HG03342 (cell line): Measurements from ENCODE around the gene AGAP6.
"Not testable (repeated sequence)": the region's sequence is repeated elsewhere in the genome, so short reads cannot be mapped to it uniquely, and the experiment has no call there.

Source experiments
- ATAC-seq: cut with Tn5 transposase; IDR thresholded peaks from one replicate; pipeline ENCODE4 v1.9.1; 2021; ENCODE audit warnings: mild to moderate bottlenecking, moderate library complexity; ENCODE audit not compliant: unreplicated experiment

The AGAP6 gene

GRCh38 chr10:50024716-50025383 lies 36.6 kb downstream of the AGAP6 start:
- not testable (repeated sequence) for ATAC-seq

GRCh38 chr10:50025627-50026026 lies 37.4 kb downstream of the AGAP6 start:
- ATAC-seq: no peak

- no peak for ATAC-seq
Measured at GRCh38 chr10:50027195-50027594, 39.0 kb downstream of the AGAP6 start.

- ATAC-seq: no peak
Measured at GRCh38 chr10:50033481-50033880, 45.3 kb downstream of the AGAP6 start.

- ATAC-seq: not testable (repeated sequence)
Measured at GRCh38 chr10:50035337-50035736, 47.1 kb downstream of the AGAP6 start.

GRCh38 chr10:50044941-50045664 lies 56.9 kb downstream of the AGAP6 start:
- no peak for ATAC-seq

GRCh38 chr10:50046457-50046856 lies 58.3 kb downstream of the AGAP6 start:
- not testable (repeated sequence) for ATAC-seq

- ATAC-seq: not testable (repeated sequence)
Measured at GRCh38 chr10:50047594-50047993, 59.4 kb downstream of the AGAP6 start.

GRCh38 chr10:50051995-50052660 lies 63.9 kb downstream of the AGAP6 start:
- not testable (repeated sequence) for ATAC-seq

- not testable (repeated sequence) for ATAC-seq
Measured at GRCh38 chr10:50052778-50053376, 64.7 kb downstream of the AGAP6 start.

GRCh38 chr10:50055494-50056292 lies 67.5 kb downstream of the AGAP6 start:
- ATAC-seq: not testable (repeated sequence)

GRCh38 chr10:50056654-50057053 lies 68.4 kb downstream of the AGAP6 start:
- not testable (repeated sequence) for ATAC-seq

- ATAC-seq: not testable (repeated sequence)
Measured at GRCh38 chr10:50058727-50059126, 70.5 kb downstream of the AGAP6 start.

- not testable (repeated sequence) for ATAC-seq
Measured at GRCh38 chr10:50059946-50060345, 71.7 kb downstream of the AGAP6 start.
